CD4-positive, alpha-beta T cell treated with Interleukin-6 at 100 ng/mL for 8 hours (primary cell): ENCODE results near the gene POLR3A.
"Not testable (repeated sequence)": the region's sequence is repeated elsewhere in the genome, so short reads cannot be mapped to it uniquely, and the experiment has no call there.

ENCODE experiments used
- DNase-seq: peaks from one replicate; pipeline ENCODE4 v3.0.0-alpha.2; 2020; ENCODE audit warnings: mixed read lengths, low spot score

POLR3A gene

DNA sequence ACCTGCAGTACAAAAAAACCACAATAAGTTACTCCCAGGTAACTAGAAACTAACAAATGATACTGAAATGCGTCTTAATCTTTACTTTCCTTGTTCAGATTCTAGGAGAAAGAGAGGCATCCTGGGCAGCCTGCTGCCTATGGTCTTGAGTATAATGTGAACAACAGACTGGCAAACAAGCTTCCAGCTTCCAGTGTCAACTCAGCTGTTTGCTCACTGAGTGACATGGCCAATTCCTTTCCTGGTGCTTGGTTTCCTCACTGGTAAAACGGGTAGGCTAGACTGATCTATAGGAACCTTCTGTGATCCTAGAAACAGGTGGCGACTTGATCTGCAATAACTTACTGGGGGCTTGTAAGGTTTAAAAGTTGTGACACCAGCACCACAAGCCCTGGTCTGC lies 10.1 kb downstream of the POLR3A start:
- no peak for DNase-seq

- DNase-seq = no peak
These were observed 11.5 kb downstream of the POLR3A start for GRCh38 chr10:78017856-78018255.

GRCh38 chr10:78015546-78015945 lies 13.8 kb downstream of the POLR3A start:
- DNase-seq = no peak

- no peak for DNase-seq
These were observed 15.8 kb downstream of the POLR3A start for GRCh38 chr10:78013564-78013963.

DNA sequence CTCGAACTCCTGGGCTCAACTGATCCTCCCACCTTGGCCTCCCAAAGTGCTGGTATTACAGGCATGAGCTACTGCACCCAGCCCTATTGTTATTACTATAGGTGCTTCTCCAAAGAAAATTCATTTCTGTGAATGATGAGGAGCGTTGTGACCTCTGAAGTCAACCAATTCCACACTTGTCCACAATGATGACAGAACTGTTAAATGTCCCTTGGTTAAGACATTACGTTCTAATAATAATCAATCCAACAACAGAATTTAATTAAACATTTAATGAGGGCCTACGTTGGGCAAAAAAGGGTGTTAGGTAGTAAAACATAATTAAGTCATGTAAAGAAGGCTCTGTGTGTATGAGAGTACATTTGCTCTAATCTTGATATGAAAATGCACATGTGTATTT lies 18.2 kb downstream of the POLR3A start:
- no peak for DNase-seq

DNA sequence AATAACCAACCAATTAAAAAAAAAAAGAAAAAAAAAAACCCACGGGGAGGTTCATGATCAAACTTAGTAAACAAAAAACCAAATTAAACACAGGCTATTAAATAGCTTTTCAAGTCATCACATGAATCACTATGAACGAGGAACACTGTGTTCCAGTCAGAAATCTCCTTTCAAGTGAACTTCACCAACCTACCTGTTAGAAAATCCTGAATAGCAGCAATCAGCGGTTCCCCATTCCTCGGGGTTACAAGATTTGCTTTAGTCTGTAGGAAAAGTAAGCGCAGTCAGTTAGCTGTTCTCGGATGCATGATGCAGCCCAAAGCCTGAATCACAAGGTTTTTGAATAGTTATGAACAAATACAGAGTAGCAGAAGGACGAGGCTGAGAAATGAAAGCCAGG lies 19.0 kb downstream of the POLR3A start:
- no peak for DNase-seq

- no peak for DNase-seq
These were observed 19.7 kb downstream of the POLR3A start for GRCh38 chr10:78009662-78010061.

- no peak for DNase-seq
These were observed 22.1 kb downstream of the POLR3A start for GRCh38 chr10:78007172-78007571.

DNA sequence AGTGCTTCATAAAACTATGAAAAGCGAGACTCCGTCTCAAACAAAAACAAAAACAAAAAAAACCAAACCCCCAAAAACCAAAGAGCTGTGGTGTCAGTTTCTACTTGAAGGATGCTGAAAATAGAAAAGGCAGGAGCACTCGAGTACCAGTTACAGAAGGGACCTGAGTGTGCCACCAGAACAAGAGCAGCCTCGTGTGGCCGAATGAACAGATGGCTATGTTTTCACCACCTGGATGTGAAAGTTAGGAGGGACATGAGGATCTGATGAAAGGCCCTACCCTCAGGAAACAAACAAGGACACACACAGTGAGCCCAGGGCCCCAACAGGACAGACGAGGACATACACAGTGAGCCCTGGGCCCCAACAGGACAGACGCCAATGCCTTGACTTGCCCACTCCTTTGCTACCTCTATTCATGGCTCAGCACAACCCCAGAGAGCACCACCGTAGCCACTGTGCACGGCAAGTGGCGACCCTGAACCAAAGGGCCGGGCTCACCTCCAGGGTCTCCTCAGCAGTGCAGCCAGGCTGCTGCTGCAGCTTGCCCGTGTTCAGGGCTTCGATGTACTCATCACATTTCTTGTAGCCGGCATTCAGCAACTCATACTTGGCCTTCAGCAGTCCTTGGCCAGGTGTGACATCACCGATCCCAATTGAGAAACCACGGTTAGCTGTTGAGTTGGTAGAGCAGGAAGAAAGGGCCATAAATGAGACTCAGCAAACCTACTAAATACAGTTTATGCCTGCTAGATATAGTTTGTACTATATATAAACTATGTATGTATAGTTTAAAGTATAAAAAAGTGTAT lies 24.9 kb downstream of the POLR3A start:
- no peak for DNase-seq

DNA sequence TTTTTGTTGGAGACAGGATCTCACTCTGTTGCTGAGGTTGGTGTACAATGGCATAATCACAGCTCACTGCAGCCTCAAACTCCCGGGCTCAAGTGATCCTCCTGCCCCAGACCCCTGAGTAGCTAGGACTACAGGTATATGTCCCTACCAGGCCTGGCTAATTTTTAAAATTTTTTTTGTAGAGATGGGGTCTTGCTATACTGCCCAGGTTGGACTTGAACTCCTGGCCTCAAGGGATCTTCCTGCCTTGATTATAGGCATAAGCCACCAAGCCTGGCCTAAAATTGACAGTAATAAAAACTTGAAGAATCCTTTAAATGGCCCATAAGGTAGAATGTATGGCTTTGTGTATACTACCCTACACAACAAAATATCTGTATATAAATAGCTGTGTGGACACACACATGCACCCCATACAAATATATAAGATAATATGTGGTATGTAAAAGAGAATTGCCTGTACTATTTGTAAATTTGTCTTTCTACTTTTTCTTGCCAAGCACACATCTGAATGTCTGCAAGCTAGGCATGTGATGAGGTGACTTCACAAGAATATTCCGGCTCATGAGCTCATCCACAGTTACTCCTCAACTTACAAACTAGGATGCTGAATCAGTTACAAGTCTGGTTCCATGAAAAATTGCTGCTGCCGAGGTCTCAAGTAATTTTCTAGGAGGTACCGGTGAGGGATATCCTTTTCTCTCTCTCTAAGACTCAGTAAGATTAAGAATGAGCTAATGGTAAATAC lies 26.6 kb downstream of the POLR3A start:
- no peak for DNase-seq

GRCh38 chr10:78000956-78001472 lies 28.3 kb downstream of the POLR3A start:
- DNase-seq = no peak

- no peak for DNase-seq
These were observed 29.1 kb downstream of the POLR3A start for GRCh38 chr10:78000206-78000605.

GRCh38 chr10:77998780-77999179 lies 30.5 kb downstream of the POLR3A start:
- not testable (repeated sequence) for DNase-seq

- DNase-seq = no peak
These were observed 35.7 kb downstream of the POLR3A start for GRCh38 chr10:77993620-77994019.

DNA sequence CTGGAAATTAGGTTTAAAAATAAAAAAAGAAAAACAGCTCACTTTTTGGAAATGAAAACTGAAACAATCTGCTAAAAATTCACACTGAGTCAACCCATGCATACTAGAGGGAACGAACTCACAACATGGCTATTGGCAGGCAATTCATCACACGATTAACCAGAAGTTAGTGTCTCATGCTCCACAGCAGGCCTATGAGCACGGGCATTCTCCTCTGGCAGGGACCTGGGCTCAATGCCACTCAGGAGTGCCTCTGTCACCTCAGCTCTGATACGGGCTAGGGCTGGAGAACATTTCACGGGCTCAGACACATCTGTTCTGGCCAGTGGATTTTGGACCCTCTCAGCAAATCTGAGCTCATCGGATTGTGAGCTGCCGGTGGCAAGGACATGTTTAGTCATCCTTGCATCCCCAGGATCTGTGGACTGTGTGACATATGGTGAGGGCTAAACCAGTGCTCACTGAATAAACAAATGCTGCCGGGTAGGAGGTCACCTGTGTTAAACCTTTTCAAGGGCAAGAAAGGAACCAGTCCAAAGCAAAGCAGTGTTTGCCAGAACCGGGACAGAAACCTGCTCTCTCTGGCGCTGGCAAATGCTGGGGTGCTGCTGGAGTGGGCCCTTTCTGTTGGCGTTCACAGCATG lies 40.1 kb downstream of the POLR3A start:
- no peak for DNase-seq

DNA sequence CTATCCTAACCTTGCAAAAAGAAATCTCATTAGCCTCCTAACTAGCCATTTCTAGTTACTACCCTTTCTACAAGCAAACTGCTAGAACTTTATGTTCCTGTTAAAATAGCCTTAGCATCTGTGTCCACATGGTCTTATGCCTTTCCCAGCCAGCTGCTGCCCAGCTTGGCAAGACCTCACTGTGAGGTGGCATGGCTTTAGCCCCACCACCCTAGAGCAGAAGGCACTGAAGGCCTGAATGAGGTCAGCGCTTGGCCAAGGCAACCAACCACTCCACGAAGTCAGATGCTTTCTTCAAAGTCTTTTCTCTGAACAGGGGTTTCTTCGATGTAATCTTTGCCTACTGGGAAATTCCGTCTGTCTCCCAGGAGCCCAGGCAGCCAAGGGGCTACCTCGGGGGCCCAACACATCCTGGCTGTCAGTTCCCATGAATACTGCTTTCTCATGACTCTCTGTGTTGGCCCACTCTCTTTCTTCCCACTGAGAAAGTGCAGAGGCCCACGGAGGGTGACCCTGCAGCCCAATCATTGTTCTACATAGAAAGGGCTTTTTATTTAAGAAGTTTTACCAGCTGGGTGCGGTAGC lies 41.6 kb downstream of the POLR3A start:
- no peak for DNase-seq

- no peak for DNase-seq
These were observed 44.3 kb downstream of the POLR3A start for GRCh38 chr10:77984986-77985385.

- no peak for DNase-seq
These were observed 45.7 kb downstream of the POLR3A start for GRCh38 chr10:77983384-77984341.

DNA sequence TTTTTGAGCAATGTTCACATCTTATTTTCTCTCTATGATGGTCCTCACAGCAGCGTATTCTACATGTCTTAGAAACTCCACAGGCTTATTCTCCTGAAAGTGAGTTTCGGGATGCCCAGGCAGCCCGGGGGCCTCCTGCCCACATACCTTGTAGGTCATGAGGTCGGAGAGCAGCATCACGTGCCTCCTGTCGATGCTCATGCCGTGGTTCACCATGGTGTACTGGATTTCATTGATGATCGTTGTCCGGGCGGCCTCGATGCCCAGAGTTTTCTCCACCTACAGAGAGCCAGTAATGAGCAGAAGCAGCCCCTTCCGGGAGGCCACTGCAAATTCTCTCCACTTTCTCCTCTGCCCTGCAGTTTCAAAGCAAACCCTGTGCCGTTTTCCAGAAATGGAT lies 48.0 kb downstream of the POLR3A start:
- no peak for DNase-seq

GRCh38 chr10:77979221-77979620 lies 50.1 kb downstream of the POLR3A start:
- no peak for DNase-seq

- DNase-seq = no peak
These were observed 51.0 kb downstream of the POLR3A start for GRCh38 chr10:77978360-77978759.
